ENCODE measurements around the gene FADS2.

FADS2 gene

GRCh38 chr11:61827571-61828378 lies at the start of gene FADS2:
Gene FADS2, plus strand, starts transcription at chr11:61828300. Its CDS starts 91 bp downstream, at chr11:61828391.
- DNase-seq, result peak; percentile 48 to 80

GRCh38 chr11:61778357-61778886 lies 49.7 kb upstream of the FADS2 start:
- DNase-seq, result no peak

GRCh38 chr11:61778920-61779650 lies 49.0 kb upstream of the FADS2 start:
- DNase-seq, result no peak

GRCh38 chr11:61779666-61780525 lies 48.2 kb upstream of the FADS2 start:
- no peak for DNase-seq

GRCh38 chr11:61780581-61781162 lies 47.4 kb upstream of the FADS2 start:
- DNase-seq, result no peak

- no peak for DNase-seq
Observed at GRCh38 chr11:61781585-61781984, 46.5 kb upstream of the FADS2 start.

GRCh38 chr11:61782299-61782698 lies 45.8 kb upstream of the FADS2 start:
- no peak for DNase-seq

GRCh38 chr11:61782841-61783240 lies 45.3 kb upstream of the FADS2 start:
- DNase-seq, result no peak

- no peak for DNase-seq
Observed at GRCh38 chr11:61783717-61784505, 44.2 kb upstream of the FADS2 start.

GRCh38 chr11:61784506-61784805 lies 43.6 kb upstream of the FADS2 start:
- DNase-seq, result no peak

GRCh38 chr11:61785837-61786402 lies 42.2 kb upstream of the FADS2 start:
- DNase-seq, result no peak

- DNase-seq, result no peak
Observed at GRCh38 chr11:61787928-61788491, 40.1 kb upstream of the FADS2 start.

- peak; percentile 42 to 51 for DNase-seq
Observed at GRCh38 chr11:61791737-61792309, 36.3 kb upstream of the FADS2 start.

GRCh38 chr11:61792310-61793082 lies 35.6 kb upstream of the FADS2 start, which contains the start of the genes FEN1 and TMEM258:
Gene FEN1, plus strand, starts transcription at chr11:61792911. Its CDS starts 2,451 bp downstream, at chr11:61795362.
Gene TMEM258, minus strand, starts transcription at chr11:61792599. Its CDS starts 41 bp downstream, at chr11:61792558.
- DNase-seq, result peak; percentile 88 to 89

GRCh38 chr11:61793083-61793828 lies 34.8 kb upstream of the FADS2 start:
- DNase-seq, result peak in 1 of 2 donors; percentile 17

- no peak for DNase-seq
Observed at GRCh38 chr11:61793829-61794204, 34.3 kb upstream of the FADS2 start.

GRCh38 chr11:61794579-61794978 lies 33.5 kb upstream of the FADS2 start:
- DNase-seq, result no peak

- DNase-seq, result no peak
Observed at GRCh38 chr11:61795459-61795858, 32.6 kb upstream of the FADS2 start.

All from stimulated activated CD4-positive, alpha-beta T cell treated with anti-CD3 and anti-CD28 coated beads, Interleukin-2, amount 100 ng/mL, for 24 hours (primary cell).